Transverse colon (tissue), 4 donors: ENCODE measurements around the gene SGMS2.

Source experiments
- CTCF ChIP-seq, 5 experiments: fragments of 200-600 bp in 3 of 5; fragments of 450-650 bp in 2 of 5; sonication (generic) in 3 of 5; IDR thresholded peaks; 1 replicate in 2 of 5; 2 replicates in 3 of 5; pipeline ENCODE4 v1.5.1; 2016 to 2017; ENCODE audit warnings: antibody characterized with exemption in 5 of 5, inconsistent platforms in 3 of 5, mild to moderate bottlenecking in 2 of 5, moderate library complexity in 1 of 5
- POLR2A ChIP-seq: fragments of 450-650 bp; IDR thresholded peaks from one replicate; pipeline ENCODE4 v1.6.1; 2016; ENCODE audit warnings: antibody characterized with exemption, mild to moderate bottlenecking, moderate library complexity
- POLR2AphosphoS5 ChIP-seq, 3 donors: sonication (generic); formaldehyde crosslinking; IDR thresholded peaks; one replicate each; pipeline ENCODE4 v1.6.1; 2016; ENCODE audit warnings: antibody characterized with exemption in 3 of 3

GRCh38 chr4:107863850-107864371 is 39.2 kb downstream of the SGMS2 start:
- TF ChIP-seq POLR2A (no peak), CTCF (IDR thresholded peaks at IDR 0.05) (peak in 3 of 5 experiments; percentile 2 to 25 (median 19)), POLR2AphosphoS5 (IDR thresholded peaks at IDR 0.05) (peak in 2 of 3 donors; percentile 22 to 34)
